HEK293T (cell line): Measurements from ENCODE around the gene SLC22A2.

Experiments
- ARNT ChIP-seq: fragments of 450-650 bp; IDR thresholded peaks from 2 replicates; pipeline ENCODE4 v1.6.1; 2017; ENCODE audit warnings: mild to moderate bottlenecking
- BHLHE40 ChIP-seq: fragments of 450-650 bp; IDR thresholded peaks from 2 replicates; pipeline ENCODE4 v1.6.1; 2016; ENCODE audit warnings: mild to moderate bottlenecking, moderate library complexity, borderline replicate concordance
- FOXA1 ChIP-seq: fragments of 450-650 bp; IDR thresholded peaks from 2 replicates; pipeline ENCODE4 v1.6.1; 2016; ENCODE audit warnings: mild to moderate bottlenecking
- FOXM1 ChIP-seq: fragments of 450-650 bp; IDR thresholded peaks from 2 replicates; pipeline ENCODE4 v1.6.1; 2017; ENCODE audit warnings: mild to moderate bottlenecking, borderline replicate concordance
- NFRKB ChIP-seq: fragments of 450-650 bp; IDR thresholded peaks from 2 replicates; pipeline ENCODE4 v1.6.1; 2016; ENCODE audit warnings: mild to moderate bottlenecking, moderate library complexity
- SP1 ChIP-seq: fragments of 450-650 bp; IDR thresholded peaks from 2 replicates; pipeline ENCODE4 v1.6.1; 2017
- SUZ12 ChIP-seq: fragments of 450-650 bp; IDR thresholded peaks from 2 replicates; pipeline ENCODE4 v1.6.1; 2016; ENCODE audit warnings: mild to moderate bottlenecking
- TARDBP ChIP-seq: fragments of 450-650 bp; IDR thresholded peaks from 2 replicates; pipeline ENCODE4 v1.6.1; 2016
- ZNF384 ChIP-seq: fragments of 450-650 bp; IDR thresholded peaks from 2 replicates; pipeline ENCODE4 v1.6.1; 2016
- TF ChIP-seq, protein P1 (sequence below): fragments of 450-650 bp; IDR thresholded peaks from 2 replicates; pipeline ENCODE4 v1.6.1; 2016

GRCh38 chr6:160201061-160201460, 57.6 kb downstream of the SLC22A2 start:
- TF ChIP-seq SP1 (no peak), SUZ12 (no peak), NFRKB (no peak), ARNT (no peak), FOXA1 (no peak), ZNF384 (no peak), TARDBP (no peak), FOXM1 (no peak), BHLHE40 (no peak)
- TF ChIP-seq, protein P1, sequence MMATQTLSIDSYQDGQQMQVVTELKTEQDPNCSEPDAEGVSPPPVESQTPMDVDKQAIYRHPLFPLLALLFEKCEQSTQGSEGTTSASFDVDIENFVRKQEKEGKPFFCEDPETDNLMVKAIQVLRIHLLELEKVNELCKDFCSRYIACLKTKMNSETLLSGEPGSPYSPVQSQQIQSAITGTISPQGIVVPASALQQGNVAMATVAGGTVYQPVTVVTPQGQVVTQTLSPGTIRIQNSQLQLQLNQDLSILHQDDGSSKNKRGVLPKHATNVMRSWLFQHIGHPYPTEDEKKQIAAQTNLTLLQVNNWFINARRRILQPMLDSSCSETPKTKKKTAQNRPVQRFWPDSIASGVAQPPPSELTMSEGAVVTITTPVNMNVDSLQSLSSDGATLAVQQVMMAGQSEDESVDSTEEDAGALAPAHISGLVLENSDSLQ = no peak
